ENCODE measurements around the gene DUSP9. TPM values are rescaled to one million over a fixed set of nuclear protein-coding genes. Genes with fewer than 3 reads are reported as not detected.

Gene DUSP9
- total RNA-seq, 1 experiment from 2014 or later = 0.92 TPM

DNA sequence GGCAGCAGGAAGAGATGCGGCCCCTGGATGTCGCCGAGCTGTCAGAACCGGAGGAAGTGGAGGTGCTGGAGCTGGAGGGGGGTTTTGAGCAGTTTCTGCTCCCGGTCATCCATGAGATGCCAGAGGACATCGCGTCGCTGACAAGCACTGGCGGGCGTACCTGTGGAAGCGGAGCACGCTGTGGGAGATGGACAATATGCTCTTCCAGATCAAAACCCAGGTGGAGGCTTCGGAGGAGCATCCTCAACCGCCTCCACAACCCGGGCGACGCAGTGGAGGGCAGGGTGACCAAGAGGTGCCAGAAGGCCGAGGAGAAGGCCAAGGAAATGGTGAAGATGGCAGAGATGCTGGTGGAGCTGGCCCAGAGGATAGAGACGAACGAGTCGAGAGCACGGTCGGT lies 40.5 kb upstream of the DUSP9 start:
- no peak overlapping the region for H3K27ac ChIP-seq (ENCODE audit: low read depth, low read length, poor library complexity, severe bottlenecking)
- TF ChIP-seq EZH2 (IDR thresholded peaks at IDR 0.05; ENCODE audit: borderline replicate concordance, low read depth, low read length, poor library complexity, severe bottlenecking) = no peak
- TF ChIP-seq, protein P1, sequence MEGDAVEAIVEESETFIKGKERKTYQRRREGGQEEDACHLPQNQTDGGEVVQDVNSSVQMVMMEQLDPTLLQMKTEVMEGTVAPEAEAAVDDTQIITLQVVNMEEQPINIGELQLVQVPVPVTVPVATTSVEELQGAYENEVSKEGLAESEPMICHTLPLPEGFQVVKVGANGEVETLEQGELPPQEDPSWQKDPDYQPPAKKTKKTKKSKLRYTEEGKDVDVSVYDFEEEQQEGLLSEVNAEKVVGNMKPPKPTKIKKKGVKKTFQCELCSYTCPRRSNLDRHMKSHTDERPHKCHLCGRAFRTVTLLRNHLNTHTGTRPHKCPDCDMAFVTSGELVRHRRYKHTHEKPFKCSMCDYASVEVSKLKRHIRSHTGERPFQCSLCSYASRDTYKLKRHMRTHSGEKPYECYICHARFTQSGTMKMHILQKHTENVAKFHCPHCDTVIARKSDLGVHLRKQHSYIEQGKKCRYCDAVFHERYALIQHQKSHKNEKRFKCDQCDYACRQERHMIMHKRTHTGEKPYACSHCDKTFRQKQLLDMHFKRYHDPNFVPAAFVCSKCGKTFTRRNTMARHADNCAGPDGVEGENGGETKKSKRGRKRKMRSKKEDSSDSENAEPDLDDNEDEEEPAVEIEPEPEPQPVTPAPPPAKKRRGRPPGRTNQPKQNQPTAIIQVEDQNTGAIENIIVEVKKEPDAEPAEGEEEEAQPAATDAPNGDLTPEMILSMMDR (conservative IDR thresholded peaks at IDR 0.05; ENCODE audit: low read depth, low read length) = no peak
- ChIA-PET POLR2A (ENCODE audit: low non-redundant PET) (no interaction called here), CTCF (no interaction called here)
- H3K9me3 ChIP-seq (ENCODE audit: low read depth, low read length, poor library complexity, severe bottlenecking) = no peaks in the 10 kb centered on the region
- H3K36me3 ChIP-seq (ENCODE audit: insufficient read depth, low read length, poor library complexity, severe bottlenecking) = no peaks in the 10 kb centered on the region
- no peaks in the 10 kb centered on the region for H3K27me3 ChIP-seq (replicated peaks; ENCODE audit: insufficient read depth, low read depth, low read length, poor library complexity)
- H3K4me3 ChIP-seq (ENCODE audit: low read depth, low read length, poor library complexity, severe bottlenecking) = no peak overlapping the region
- no TSS peak for BruUV-seq (replicated peaks)
- intact Hi-C loops (cut with micrococcal nuclease; ENCODE audit: unreplicated experiment) = no loop called here
- no peaks in the 10 kb centered on the region for H3K4me1 ChIP-seq (ENCODE audit: insufficient read depth, low read length, poor library complexity, severe bottlenecking)
- DNase-seq (ENCODE audit: low spot score) = no peak

DNA sequence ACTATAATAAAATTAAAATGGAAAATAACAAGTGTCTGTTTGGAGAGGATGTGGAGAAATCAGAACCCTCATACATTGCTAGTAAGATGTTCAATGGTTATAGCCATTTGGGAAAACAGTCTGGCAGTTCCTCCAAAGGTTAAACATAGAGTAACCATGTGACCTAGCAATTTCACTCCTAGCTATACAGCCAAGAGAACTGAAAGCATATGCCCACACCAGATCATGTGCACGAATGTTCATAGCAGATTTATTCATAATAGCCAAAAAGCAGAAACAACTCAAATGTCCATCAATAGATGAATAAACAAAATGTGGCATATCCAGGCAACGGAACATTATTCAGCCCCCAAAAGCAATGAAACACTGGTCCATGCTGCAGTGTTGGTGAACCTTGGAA lies 38.6 kb upstream of the DUSP9 start:
- Histone ChIP-seq H3K4me1 (ENCODE audit: insufficient read depth, low read length, poor library complexity, severe bottlenecking) (no peaks in the 10 kb centered on the region), H3K4me3 (ENCODE audit: low read depth, low read length, poor library complexity, severe bottlenecking) (no peak overlapping the region), H3K27me3 (replicated peaks; ENCODE audit: insufficient read depth, low read depth, low read length, poor library complexity) (peaks cover 13% of the 10 kb centered on the region), H3K36me3 (ENCODE audit: insufficient read depth, low read length, poor library complexity, severe bottlenecking) (no peaks in the 10 kb centered on the region), H3K9me3 (ENCODE audit: low read depth, low read length, poor library complexity, severe bottlenecking) (no peaks in the 10 kb centered on the region), H3K27ac (ENCODE audit: low read depth, low read length, poor library complexity, severe bottlenecking) (no peak overlapping the region)
- POLR2A ChIA-PET (ENCODE audit: low non-redundant PET) = no interaction called here
- TF ChIP-seq, protein P1 (conservative IDR thresholded peaks at IDR 0.05; ENCODE audit: low read depth, low read length) = no peak
- TF ChIP-seq EZH2 (IDR thresholded peaks at IDR 0.05; ENCODE audit: borderline replicate concordance, low read depth, low read length, poor library complexity, severe bottlenecking) = no peak
- BruUV-seq (replicated peaks) = no TSS peak
- CTCF ChIA-PET = no interaction called here
- no peak for DNase-seq (ENCODE audit: low spot score)
- intact Hi-C loops (cut with micrococcal nuclease; ENCODE audit: unreplicated experiment) = no loop called here

DNA sequence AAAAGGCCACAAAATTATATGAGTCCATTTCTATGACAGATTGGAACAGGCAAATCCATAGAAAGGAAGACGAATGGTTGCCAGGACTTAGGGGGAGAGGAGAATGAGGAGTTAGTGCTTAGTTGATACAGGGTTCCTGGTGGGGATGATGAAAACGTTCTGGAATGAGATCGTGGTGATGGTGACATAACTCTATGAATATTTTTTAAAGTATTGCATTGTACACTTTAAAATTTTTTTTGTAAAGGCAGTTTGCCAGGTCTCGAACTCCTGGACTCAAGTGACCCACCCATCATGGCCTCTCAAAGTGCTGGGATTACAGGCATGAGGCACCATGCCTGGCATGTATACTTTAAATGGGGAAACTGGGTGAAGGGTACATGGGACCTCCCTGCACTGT lies 38.2 kb upstream of the DUSP9 start:
- Histone ChIP-seq H3K27me3 (replicated peaks; ENCODE audit: insufficient read depth, low read depth, low read length, poor library complexity) (peaks cover 17% of the 10 kb centered on the region), H3K9me3 (ENCODE audit: low read depth, low read length, poor library complexity, severe bottlenecking) (no peaks in the 10 kb centered on the region), H3K4me1 (ENCODE audit: insufficient read depth, low read length, poor library complexity, severe bottlenecking) (no peaks in the 10 kb centered on the region), H3K27ac (ENCODE audit: low read depth, low read length, poor library complexity, severe bottlenecking) (no peak overlapping the region), H3K4me3 (ENCODE audit: low read depth, low read length, poor library complexity, severe bottlenecking) (no peak overlapping the region), H3K36me3 (ENCODE audit: insufficient read depth, low read length, poor library complexity, severe bottlenecking) (no peaks in the 10 kb centered on the region)
- no TSS peak for BruUV-seq (replicated peaks)
- TF ChIP-seq, protein P1 (conservative IDR thresholded peaks at IDR 0.05; ENCODE audit: low read depth, low read length) = no peak
- no peak for TF ChIP-seq EZH2 (IDR thresholded peaks at IDR 0.05; ENCODE audit: borderline replicate concordance, low read depth, low read length, poor library complexity, severe bottlenecking)
- ChIA-PET CTCF (interaction anchor here (0.8 to 1.2 kb wide), 2 partner anchors 58 to 60 kb away, joined by 3 to 5 read pairs; no protein-coding TSS in a partner anchor), POLR2A (ENCODE audit: low non-redundant PET) (no interaction called here)
- intact Hi-C loops (cut with micrococcal nuclease; ENCODE audit: unreplicated experiment) = loop anchor here (1.0 kb wide), 1 partner anchor 53 kb away; no protein-coding TSS in a partner anchor
- DNase-seq (ENCODE audit: low spot score) = no peak

All from A673 (cell line).